Upper lobe of left lung (tissue), 6 donors: Measurements from ENCODE around the gene CLBA1. TPM values are rescaled to one million over a fixed set of nuclear protein-coding genes. Genes with fewer than 3 reads are reported as not detected.

Source experiments
- ATAC-seq, 2 donors: fragments of 200-7000 bp; cut with Tn5 transposase; one replicate each; pipeline ENCODE4 v1.9.1; 2022; ENCODE audit warnings: mild to moderate bottlenecking in 2 of 2, moderate library complexity in 2 of 2; ENCODE audit not compliant: low FRiP score in 2 of 2
- DNase-seq, 2 donors: peaks; one replicate each; pipeline ENCODE4 v3.0.0-alpha.2; 2019 to 2020
- H3K27ac ChIP-seq, 4 donors: fragments of 200-600 bp; sonication (generic); one replicate each; pipeline ENCODE4 v1.5.1; 2016 to 2019
- H3K27me3 ChIP-seq, 4 donors: fragments of 200-600 bp; sonication (generic); one replicate each; pipeline ENCODE4 v1.5.1; 2017 to 2019
- H3K36me3 ChIP-seq, 4 donors: fragments of 200-600 bp; sonication (generic); one replicate each; pipeline ENCODE4 v1.5.1; 2016 to 2019
- H3K4me1 ChIP-seq, 4 donors: fragments of 200-600 bp; sonication (generic); one replicate each; pipeline ENCODE4 v1.5.1; 2018 to 2019
- H3K4me3 ChIP-seq, 4 donors: fragments of 200-600 bp; sonication (generic); one replicate each; pipeline ENCODE4 v1.5.1; 2017 to 2019; ENCODE audit warnings: mild to moderate bottlenecking in 2 of 4, moderate library complexity in 1 of 4
- H3K9me3 ChIP-seq, 4 donors: fragments of 200-600 bp; sonication (generic); one replicate each; pipeline ENCODE4 v1.5.1; 2018 to 2019
- EP300 ChIP-seq, 4 donors: sonication (generic); formaldehyde crosslinking; IDR thresholded peaks; one replicate each; pipeline ENCODE4 v1.5.1; 2017; ENCODE audit warnings: antibody characterized with exemption in 4 of 4, control low read depth in 2 of 4
- POLR2A ChIP-seq, 4 donors: fragments of 450-650 bp; IDR thresholded peaks; one replicate each; pipeline ENCODE4 v1.5.1; 2016 to 2017; ENCODE audit warnings: antibody characterized with exemption in 4 of 4, mild to moderate bottlenecking in 2 of 4
- POLR2AphosphoS5 ChIP-seq, 2 donors: sonication (generic); formaldehyde crosslinking; IDR thresholded peaks; one replicate each; pipeline ENCODE4 v1.5.1; 2017; ENCODE audit warnings: antibody characterized with exemption in 2 of 2
- WGBS, 2 donors: methylation state at CpG; one replicate each; pipeline ENCODE4 v1.1.5; 2017 to 2018; 5-methylcytosine and 5-hydroxymethylcytosine counted together
- total RNA-seq, 6 donors: library from RNA; depleted of rRNA in 4 of 6; stranded (reverse); fragments of >200 nt in 4 of 6; gene quantifications; one replicate each; pipeline versions ENCODE4 v1.1.0 to v1.2.1, GENCODE V29; 2016 to 2021
- TF ChIP-seq, protein P1 (sequence below), 6 experiments: fragments of 450-650 bp in 4 of 6; fragments of 200-600 bp in 2 of 6; sonication (generic) in 2 of 6; IDR thresholded peaks; one replicate each; pipeline ENCODE4 v1.5.1; 2016 to 2019; ENCODE audit warnings: antibody characterized with exemption in 6 of 6
- donor health status: DM: no; HTN: no; CAD: no; lungs with moderate emphysema.
- donor health status: DM: no; HTN: yes; CAD: no; lungs with severe emphysema.

The CLBA1 gene
- total RNA-seq, 6 donors from 2014 or later, result 11.1 to 44.0 (median 13.3) TPM

DNA sequence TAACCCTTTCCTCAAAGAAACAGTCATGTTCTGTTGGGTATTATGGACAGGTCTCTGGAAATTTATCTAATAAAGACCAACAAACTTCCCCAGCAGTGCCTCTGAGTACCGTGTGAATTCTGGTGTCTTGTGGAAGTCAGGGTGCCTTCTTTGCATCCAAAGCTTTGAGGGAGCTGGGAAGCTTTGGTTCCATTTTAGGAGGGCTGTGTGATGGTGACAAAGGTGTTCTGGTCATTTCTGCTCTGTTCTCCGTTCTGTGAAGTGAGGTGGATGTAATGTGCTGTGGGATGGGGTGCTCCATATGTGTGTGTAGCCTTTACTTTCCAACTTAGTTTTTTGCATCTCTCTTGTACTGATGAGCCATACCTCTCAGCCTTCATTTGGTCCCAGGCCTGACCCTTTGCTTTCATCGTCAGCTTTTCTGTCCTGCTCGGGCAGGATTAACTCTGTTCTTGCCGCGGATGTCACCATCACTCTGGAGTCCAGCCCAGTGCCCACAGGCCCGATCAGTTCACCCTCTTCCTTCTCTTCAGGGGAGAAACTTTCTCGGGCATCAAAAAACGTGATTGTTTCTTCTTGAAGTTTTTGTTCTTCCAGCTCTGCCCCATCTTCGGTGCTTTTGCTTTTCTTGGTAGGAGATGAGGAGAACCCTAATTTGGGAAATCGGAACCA lies 47.8 kb upstream of the CLBA1 start:
- TF ChIP-seq EP300 (IDR thresholded peaks at IDR 0.05), result no peak
- TF ChIP-seq, protein P1, sequence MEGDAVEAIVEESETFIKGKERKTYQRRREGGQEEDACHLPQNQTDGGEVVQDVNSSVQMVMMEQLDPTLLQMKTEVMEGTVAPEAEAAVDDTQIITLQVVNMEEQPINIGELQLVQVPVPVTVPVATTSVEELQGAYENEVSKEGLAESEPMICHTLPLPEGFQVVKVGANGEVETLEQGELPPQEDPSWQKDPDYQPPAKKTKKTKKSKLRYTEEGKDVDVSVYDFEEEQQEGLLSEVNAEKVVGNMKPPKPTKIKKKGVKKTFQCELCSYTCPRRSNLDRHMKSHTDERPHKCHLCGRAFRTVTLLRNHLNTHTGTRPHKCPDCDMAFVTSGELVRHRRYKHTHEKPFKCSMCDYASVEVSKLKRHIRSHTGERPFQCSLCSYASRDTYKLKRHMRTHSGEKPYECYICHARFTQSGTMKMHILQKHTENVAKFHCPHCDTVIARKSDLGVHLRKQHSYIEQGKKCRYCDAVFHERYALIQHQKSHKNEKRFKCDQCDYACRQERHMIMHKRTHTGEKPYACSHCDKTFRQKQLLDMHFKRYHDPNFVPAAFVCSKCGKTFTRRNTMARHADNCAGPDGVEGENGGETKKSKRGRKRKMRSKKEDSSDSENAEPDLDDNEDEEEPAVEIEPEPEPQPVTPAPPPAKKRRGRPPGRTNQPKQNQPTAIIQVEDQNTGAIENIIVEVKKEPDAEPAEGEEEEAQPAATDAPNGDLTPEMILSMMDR (IDR thresholded peaks at IDR 0.05), result no peak
- no peak for TF ChIP-seq POLR2AphosphoS5 (IDR thresholded peaks at IDR 0.05)
- TF ChIP-seq POLR2A (IDR thresholded peaks at IDR 0.05), result no peak
- ATAC-seq, result no peak
- Histone ChIP-seq H3K27ac (no peak overlapping the region), H3K36me3 (no peaks in the 10 kb centered on the region), H3K27me3 (peaks cover 0 to 2% (median 0%) of the 10 kb centered on the region in 4 donors), H3K9me3 (no peaks in the 10 kb centered on the region), H3K4me1 (peaks cover 2 to 14% (median 5%) of the 10 kb centered on the region in 4 donors), H3K4me3 (no peak overlapping the region)
- no peak for DNase-seq
- WGBS, 2 donors, result 78 to 80% methylated on average over 11 of the region's 11 CpGs

GRCh38 chr14:104938436-104938835 lies 47.2 kb upstream of the CLBA1 start:
- no peak overlapping the region for H3K4me3 ChIP-seq
- DNase-seq (no peak), ATAC-seq (no peak)
- H3K4me1 ChIP-seq, result peaks cover 0 to 8% (median under 1%) of the 10 kb centered on the region in 4 donors
- 56 to 57% methylated on average over 2 of the region's 2 CpGs for WGBS, 2 donors
- H3K9me3 ChIP-seq, result no peaks in the 10 kb centered on the region
- H3K36me3 ChIP-seq, result no peaks in the 10 kb centered on the region
- H3K27me3 ChIP-seq, result no peaks in the 10 kb centered on the region
- TF ChIP-seq POLR2AphosphoS5 (IDR thresholded peaks at IDR 0.05), result no peak
- TF ChIP-seq EP300 (IDR thresholded peaks at IDR 0.05), result no peak
- TF ChIP-seq, protein P1 (IDR thresholded peaks at IDR 0.05), result no peak
- no peak overlapping the region for H3K27ac ChIP-seq

GRCh38 chr14:104938960-104939359 lies 46.6 kb upstream of the CLBA1 start:
- Histone ChIP-seq H3K9me3 (no peaks in the 10 kb centered on the region), H3K36me3 (no peaks in the 10 kb centered on the region), H3K4me3 (no peak overlapping the region), H3K4me1 (peaks cover 0 to 3% (median 0%) of the 10 kb centered on the region in 4 donors), H3K27ac (no peak overlapping the region), H3K27me3 (no peaks in the 10 kb centered on the region)
- TF ChIP-seq POLR2A (IDR thresholded peaks at IDR 0.05) (no peak), POLR2AphosphoS5 (IDR thresholded peaks at IDR 0.05) (no peak), EP300 (IDR thresholded peaks at IDR 0.05) (no peak)
- TF ChIP-seq, protein P1 (IDR thresholded peaks at IDR 0.05), result no peak
- no peak for DNase-seq
- ATAC-seq, result no peak
- 65 to 80% methylated on average over 1 of the region's 1 CpG for WGBS, 2 donors

- no peak overlapping the region for H3K4me3 ChIP-seq
- DNase-seq (no peak), ATAC-seq (no peak)
- no peaks in the 10 kb centered on the region for H3K36me3 ChIP-seq
- TF ChIP-seq POLR2A (IDR thresholded peaks at IDR 0.05), result no peak
- TF ChIP-seq, protein P1 (IDR thresholded peaks at IDR 0.05), result no peak
- no peak for TF ChIP-seq POLR2AphosphoS5 (IDR thresholded peaks at IDR 0.05)
- TF ChIP-seq EP300 (IDR thresholded peaks at IDR 0.05), result no peak
- H3K27ac ChIP-seq, result no peak overlapping the region
- H3K9me3 ChIP-seq, result no peaks in the 10 kb centered on the region
- no peaks in the 10 kb centered on the region for H3K4me1 ChIP-seq
- H3K27me3 ChIP-seq, result no peaks in the 10 kb centered on the region
- WGBS, 2 donors, result 44 to 65% methylated on average over 5 to 11 of the region's 11 CpGs
Measured at GRCh38 chr14:104939666-104940410, 45.8 kb upstream of the CLBA1 start.
